8988T (cell line): Measurements from ENCODE around the gene CPVL.

Experiments
- DNase-seq: peaks from one replicate; pipeline ENCODE4 v3.0.0; 2011

Gene CPVL

GRCh38 chr7:29154076-29154475 lies 7.7 kb upstream of the CPVL start:
- no peak for DNase-seq

- DNase-seq: no peak
Measured at GRCh38 chr7:29150856-29151255, 4.5 kb upstream of the CPVL start.

GRCh38 chr7:29149036-29149435 lies 2.7 kb upstream of the CPVL start:
- DNase-seq: no peak

- no peak for DNase-seq
Measured at GRCh38 chr7:29147821-29148220, 1.5 kb upstream of the CPVL start.

- DNase-seq: no peak
Measured at GRCh38 chr7:29146888-29147609, 712 bp upstream of the CPVL start.

- DNase-seq: no peak
Measured at GRCh38 chr7:29145553-29146056, 732 bp downstream of the CPVL start.

GRCh38 chr7:29143751-29144150 lies 2.6 kb downstream of the CPVL start:
- DNase-seq: no peak

- DNase-seq: no peak
Measured at GRCh38 chr7:29142021-29142727, 4.2 kb downstream of the CPVL start.

- DNase-seq: no peak
Measured at GRCh38 chr7:29140873-29141468, 5.4 kb downstream of the CPVL start.

GRCh38 chr7:29139796-29140195 lies 6.5 kb downstream of the CPVL start:
- no peak for DNase-seq

GRCh38 chr7:29139191-29139590 lies 7.1 kb downstream of the CPVL start:
- no peak for DNase-seq

- no peak for DNase-seq
Measured at GRCh38 chr7:29138588-29138987, 7.7 kb downstream of the CPVL start.

GRCh38 chr7:29135846-29136245 lies 10.5 kb downstream of the CPVL start:
- DNase-seq: no peak

- no peak for DNase-seq
Measured at GRCh38 chr7:29132980-29133379, 13.4 kb downstream of the CPVL start.

- no peak for DNase-seq
Measured at GRCh38 chr7:29131678-29132077, 14.7 kb downstream of the CPVL start.

GRCh38 chr7:29130096-29130495 lies 16.2 kb downstream of the CPVL start:
- no peak for DNase-seq

- DNase-seq: no peak
Measured at GRCh38 chr7:29127527-29127926, 18.8 kb downstream of the CPVL start.

GRCh38 chr7:29126804-29127203 lies 19.5 kb downstream of the CPVL start:
- no peak for DNase-seq

GRCh38 chr7:29123626-29124190 lies 22.6 kb downstream of the CPVL start:
- no peak for DNase-seq

- no peak for DNase-seq
Measured at GRCh38 chr7:29122759-29123158, 23.6 kb downstream of the CPVL start.

- DNase-seq: no peak
Measured at GRCh38 chr7:29122081-29122480, 24.3 kb downstream of the CPVL start.

GRCh38 chr7:29120955-29121354 lies 25.4 kb downstream of the CPVL start:
- no peak for DNase-seq

GRCh38 chr7:29119538-29119937 lies 26.8 kb downstream of the CPVL start:
- no peak for DNase-seq
